IMR-90 (cell line): Measurements from ENCODE around the gene MBD2.

Source experiments
- MAFK ChIP-seq: IDR thresholded peaks from 2 replicates; pipeline ENCODE4 v1.6.1; 2012; ENCODE audit warnings: low read depth, low read length, improper control_type of control experiment
- MXI1 ChIP-seq: IDR thresholded peaks from 2 replicates; pipeline ENCODE4 v1.6.1; 2012; ENCODE audit warnings: low read depth, mild to moderate bottlenecking, low read length, moderate library complexity, borderline replicate concordance
- TF ChIP-seq, protein P1 (sequence below): conservative IDR thresholded peaks from 2 replicates; pipeline ENCODE4 v1.5.1; 2012; ENCODE audit warnings: mild to moderate bottlenecking, low read depth, low read length, improper control_type of control experiment

GRCh38 chr18:54240629-54241107, 16.2 kb upstream of the MBD2 start:
- TF ChIP-seq, protein P1, sequence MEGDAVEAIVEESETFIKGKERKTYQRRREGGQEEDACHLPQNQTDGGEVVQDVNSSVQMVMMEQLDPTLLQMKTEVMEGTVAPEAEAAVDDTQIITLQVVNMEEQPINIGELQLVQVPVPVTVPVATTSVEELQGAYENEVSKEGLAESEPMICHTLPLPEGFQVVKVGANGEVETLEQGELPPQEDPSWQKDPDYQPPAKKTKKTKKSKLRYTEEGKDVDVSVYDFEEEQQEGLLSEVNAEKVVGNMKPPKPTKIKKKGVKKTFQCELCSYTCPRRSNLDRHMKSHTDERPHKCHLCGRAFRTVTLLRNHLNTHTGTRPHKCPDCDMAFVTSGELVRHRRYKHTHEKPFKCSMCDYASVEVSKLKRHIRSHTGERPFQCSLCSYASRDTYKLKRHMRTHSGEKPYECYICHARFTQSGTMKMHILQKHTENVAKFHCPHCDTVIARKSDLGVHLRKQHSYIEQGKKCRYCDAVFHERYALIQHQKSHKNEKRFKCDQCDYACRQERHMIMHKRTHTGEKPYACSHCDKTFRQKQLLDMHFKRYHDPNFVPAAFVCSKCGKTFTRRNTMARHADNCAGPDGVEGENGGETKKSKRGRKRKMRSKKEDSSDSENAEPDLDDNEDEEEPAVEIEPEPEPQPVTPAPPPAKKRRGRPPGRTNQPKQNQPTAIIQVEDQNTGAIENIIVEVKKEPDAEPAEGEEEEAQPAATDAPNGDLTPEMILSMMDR = no peak
- TF ChIP-seq MAFK = no peak
- TF ChIP-seq MXI1 = no peak
